HEK293 (cell line): ENCODE data around the gene PEX14.

Experiments used
- BCL11A ChIP-seq: fragments of 450-650 bp; formaldehyde crosslinking; IDR thresholded peaks from 2 replicates; pipeline ENCODE4 v1.5.1; 2016; ENCODE audit warnings: low read depth, missing biosample characterization, missing genetic modification characterization
- GFI1B ChIP-seq: fragments of 450-650 bp; formaldehyde crosslinking; IDR thresholded peaks from 2 replicates; pipeline ENCODE4 v1.5.1; 2016; ENCODE audit warnings: missing biosample characterization, missing genetic modification characterization
- MEIS1 ChIP-seq: sonication (generic); formaldehyde crosslinking; IDR thresholded peaks from 2 replicates; pipeline ENCODE4 v1.8.1; 2022; ENCODE audit warnings: missing genetic modification reagents, mild to moderate bottlenecking, borderline replicate concordance
- MYNN ChIP-seq: fragments of 450-650 bp; formaldehyde crosslinking; IDR thresholded peaks from 2 replicates; pipeline ENCODE4 v1.5.1; 2016; ENCODE audit warnings: missing biosample characterization, missing genetic modification characterization, borderline replicate concordance
- RBAK ChIP-seq: fragments of 450-650 bp; formaldehyde crosslinking; IDR thresholded peaks from 2 replicates; pipeline ENCODE4 v1.5.1; 2016; ENCODE audit warnings: missing biosample characterization, missing genetic modification characterization
- SETDB1 ChIP-seq: IDR thresholded peaks from one replicate; pipeline ENCODE4 v1.6.1; 2017; ENCODE audit warnings: mild to moderate bottlenecking, low read length, moderate library complexity, mixed read lengths; ENCODE audit not compliant: insufficient read length
- ZBTB17 ChIP-seq: fragments of 450-650 bp; formaldehyde crosslinking; IDR thresholded peaks from 2 replicates; pipeline ENCODE4 v1.5.1; 2016; ENCODE audit warnings: missing biosample characterization, missing genetic modification characterization
- ZBTB21 ChIP-seq: fragments of 450-650 bp; formaldehyde crosslinking; IDR thresholded peaks from 2 replicates; pipeline ENCODE4 v1.5.1; 2017; ENCODE audit warnings: missing biosample characterization, missing genetic modification characterization
- ZEB2 ChIP-seq: fragments of 450-650 bp; formaldehyde crosslinking; IDR thresholded peaks from 2 replicates; pipeline ENCODE4 v1.5.1; 2016; ENCODE audit warnings: missing biosample characterization, missing genetic modification characterization
- ZIC2 ChIP-seq: fragments of 450-650 bp; formaldehyde crosslinking; IDR thresholded peaks from 2 replicates; pipeline ENCODE4 v1.5.1; 2016; ENCODE audit warnings: missing biosample characterization, missing genetic modification characterization
- ZNF248 ChIP-seq: fragments of 450-650 bp; formaldehyde crosslinking; IDR thresholded peaks from 2 replicates; pipeline ENCODE4 v1.5.1; 2017; ENCODE audit warnings: missing biosample characterization, missing genetic modification characterization
- ZNF266 ChIP-seq: fragments of 450-650 bp; formaldehyde crosslinking; IDR thresholded peaks from 2 replicates; pipeline ENCODE4 v1.5.1; 2016; ENCODE audit warnings: missing biosample characterization, missing genetic modification characterization, low read depth
- ZNF274 ChIP-seq, 2 experiments: fragments of 200-500 bp in 1 of 2; fragments of 450-650 bp in 1 of 2; sonication (Bioruptor generic) in 1 of 2; formaldehyde crosslinking in 1 of 2; IDR thresholded peaks; 2 replicates each; pipeline versions ENCODE4 v1.5.1 to v1.6.1; 2014 to 2016; ENCODE audit warnings: borderline replicate concordance in 1 of 2, inconsistent platforms in 1 of 2, low read length in 1 of 2, missing biosample characterization in 1 of 2, missing genetic modification characterization in 1 of 2
- ZNF37A ChIP-seq: fragments of 450-650 bp; IDR thresholded peaks from 2 replicates; pipeline ENCODE4 v1.5.1; 2018; ENCODE audit warnings: missing biosample characterization, missing genetic modification characterization
- ZNF391 ChIP-seq: fragments of 450-650 bp; formaldehyde crosslinking; IDR thresholded peaks from 2 replicates; pipeline ENCODE4 v1.5.1; 2016; ENCODE audit warnings: low read depth, missing biosample characterization, missing genetic modification characterization, borderline replicate concordance
- ZNF529 ChIP-seq: fragments of 450-650 bp; formaldehyde crosslinking; IDR thresholded peaks from 2 replicates; pipeline ENCODE4 v1.5.1; 2017; ENCODE audit warnings: missing genetic modification characterization, missing biosample characterization; ENCODE audit not compliant: insufficient replicate concordance
- ZNF544 ChIP-seq: fragments of 450-650 bp; formaldehyde crosslinking; IDR thresholded peaks from 2 replicates; pipeline ENCODE4 v1.5.0; 2017; ENCODE audit warnings: missing biosample characterization, missing genetic modification characterization
- ZNF610 ChIP-seq: fragments of 450-650 bp; formaldehyde crosslinking; IDR thresholded peaks from 2 replicates; pipeline ENCODE4 v1.5.1; 2016; ENCODE audit warnings: missing biosample characterization, missing genetic modification characterization, borderline replicate concordance
- ZNF658 ChIP-seq: fragments of 450-650 bp; formaldehyde crosslinking; IDR thresholded peaks from 2 replicates; pipeline ENCODE4; 2016; ENCODE audit warnings: missing biosample characterization, missing genetic modification characterization
- ZNF660 ChIP-seq: fragments of 450-650 bp; IDR thresholded peaks from 2 replicates; pipeline ENCODE4 v1.5.1; 2018; ENCODE audit warnings: missing biosample characterization, mild to moderate bottlenecking, missing genetic modification characterization
- ZNF664 ChIP-seq: fragments of 450-650 bp; formaldehyde crosslinking; IDR thresholded peaks from 2 replicates; pipeline ENCODE4 v1.5.1; 2016; ENCODE audit warnings: missing biosample characterization, missing genetic modification characterization
- ZNF843 ChIP-seq: fragments of 450-650 bp; formaldehyde crosslinking; IDR thresholded peaks from 2 replicates; pipeline ENCODE4 v1.5.1; 2016; ENCODE audit warnings: missing biosample characterization, missing genetic modification characterization
- ZXDB ChIP-seq: fragments of 450-650 bp; formaldehyde crosslinking; IDR thresholded peaks from 2 replicates; pipeline ENCODE4 v1.5.1; 2016; ENCODE audit warnings: missing biosample characterization, missing genetic modification characterization
- TF ChIP-seq, protein P1 (sequence below): fragments of 450-650 bp; formaldehyde crosslinking; IDR thresholded peaks from 2 replicates; pipeline ENCODE4 v1.5.1; 2016; ENCODE audit warnings: missing biosample characterization, missing genetic modification characterization
- TF ChIP-seq, protein P2 (sequence below): fragments of 450-650 bp; formaldehyde crosslinking; conservative IDR thresholded peaks from 2 replicates; pipeline ENCODE4 v1.5.1; 2016; ENCODE audit warnings: low read depth, missing biosample characterization, missing genetic modification characterization
- TF ChIP-seq, protein P3 (sequence below): fragments of 450-650 bp; formaldehyde crosslinking; IDR thresholded peaks from 2 replicates; pipeline ENCODE4 v1.5.1; 2016; ENCODE audit warnings: missing biosample characterization, missing genetic modification characterization
- TF ChIP-seq, protein P4 (sequence below): fragments of 450-650 bp; formaldehyde crosslinking; IDR thresholded peaks from 2 replicates; pipeline ENCODE4 v1.5.1; 2017; ENCODE audit warnings: missing biosample characterization, mild to moderate bottlenecking, missing genetic modification characterization, moderate library complexity

The PEX14 gene

DNA sequence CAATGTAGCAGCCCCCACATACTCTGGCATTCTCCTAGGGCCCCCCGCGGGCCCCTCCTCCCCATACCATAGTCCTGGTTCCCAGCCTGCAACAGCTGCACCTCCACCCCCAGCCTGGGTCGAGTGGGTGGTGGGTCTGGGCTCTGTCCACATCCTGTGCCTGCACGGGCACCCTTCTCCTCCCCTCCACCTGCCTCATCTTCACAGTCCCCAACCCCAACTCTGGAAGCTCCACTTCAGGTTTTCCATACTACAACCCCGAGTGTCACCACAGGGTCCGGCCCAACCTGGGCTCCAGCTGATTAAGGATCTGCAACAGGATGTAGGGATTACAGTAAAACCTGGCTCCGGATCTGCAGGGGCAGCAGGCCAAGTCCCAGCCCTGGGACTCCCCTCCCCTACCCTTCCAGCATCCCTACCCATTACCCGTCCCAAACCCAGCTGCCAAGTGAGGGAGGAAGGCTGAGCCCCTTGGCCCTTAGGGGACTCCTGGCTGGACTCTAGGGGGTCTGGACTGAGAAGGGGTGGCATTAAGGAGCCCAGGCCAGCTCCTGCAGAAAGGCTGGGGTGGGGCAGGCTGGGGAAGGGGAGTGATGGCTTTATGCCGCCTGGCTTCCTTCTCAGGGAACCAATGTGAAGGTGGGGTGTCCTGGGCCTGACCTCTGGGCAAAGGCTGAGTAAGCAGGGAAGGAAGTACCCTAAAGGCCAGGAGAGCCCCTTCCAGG is 204.9 kb downstream of the PEX14 start (continued):
- TF ChIP-seq, protein P1, sequence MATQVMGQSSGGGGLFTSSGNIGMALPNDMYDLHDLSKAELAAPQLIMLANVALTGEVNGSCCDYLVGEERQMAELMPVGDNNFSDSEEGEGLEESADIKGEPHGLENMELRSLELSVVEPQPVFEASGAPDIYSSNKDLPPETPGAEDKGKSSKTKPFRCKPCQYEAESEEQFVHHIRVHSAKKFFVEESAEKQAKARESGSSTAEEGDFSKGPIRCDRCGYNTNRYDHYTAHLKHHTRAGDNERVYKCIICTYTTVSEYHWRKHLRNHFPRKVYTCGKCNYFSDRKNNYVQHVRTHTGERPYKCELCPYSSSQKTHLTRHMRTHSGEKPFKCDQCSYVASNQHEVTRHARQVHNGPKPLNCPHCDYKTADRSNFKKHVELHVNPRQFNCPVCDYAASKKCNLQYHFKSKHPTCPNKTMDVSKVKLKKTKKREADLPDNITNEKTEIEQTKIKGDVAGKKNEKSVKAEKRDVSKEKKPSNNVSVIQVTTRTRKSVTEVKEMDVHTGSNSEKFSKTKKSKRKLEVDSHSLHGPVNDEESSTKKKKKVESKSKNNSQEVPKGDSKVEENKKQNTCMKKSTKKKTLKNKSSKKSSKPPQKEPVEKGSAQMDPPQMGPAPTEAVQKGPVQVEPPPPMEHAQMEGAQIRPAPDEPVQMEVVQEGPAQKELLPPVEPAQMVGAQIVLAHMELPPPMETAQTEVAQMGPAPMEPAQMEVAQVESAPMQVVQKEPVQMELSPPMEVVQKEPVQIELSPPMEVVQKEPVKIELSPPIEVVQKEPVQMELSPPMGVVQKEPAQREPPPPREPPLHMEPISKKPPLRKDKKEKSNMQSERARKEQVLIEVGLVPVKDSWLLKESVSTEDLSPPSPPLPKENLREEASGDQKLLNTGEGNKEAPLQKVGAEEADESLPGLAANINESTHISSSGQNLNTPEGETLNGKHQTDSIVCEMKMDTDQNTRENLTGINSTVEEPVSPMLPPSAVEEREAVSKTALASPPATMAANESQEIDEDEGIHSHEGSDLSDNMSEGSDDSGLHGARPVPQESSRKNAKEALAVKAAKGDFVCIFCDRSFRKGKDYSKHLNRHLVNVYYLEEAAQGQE = no peak
- TF ChIP-seq GFI1B (no peak), SETDB1 (no peak), BCL11A (tag by site-specific recombination) (no peak), ZNF664 (tag by site-specific recombination) (no peak), ZNF529 (no peak), ZNF391 (peak; percentile 85; the same call in 1 of the 2 replicates), MEIS1 (CRISPR knock-in tag) (no peak), ZNF266 (tag by site-specific recombination) (no peak), ZBTB21 (tag by site-specific recombination) (no peak), ZNF37A (tag by site-specific recombination) (no peak), ZNF544 (tag by site-specific recombination) (no peak), ZEB2 (tag by site-specific recombination) (no peak), ZNF248 (tag by site-specific recombination) (no peak), ZBTB17 (tag by site-specific recombination) (peak; percentile 55), ZNF274 (IDR thresholded peaks at IDR 0.05; ENCODE audit: low read length) (no peak), ZNF274 (tag by site-specific recombination; IDR thresholded peaks at IDR 0.05; ENCODE audit: borderline replicate concordance) (no peak), ZNF658 (no peak), ZNF610 (tag by site-specific recombination) (no peak), ZXDB (peak; percentile 62), ZNF660 (no peak; the same call in 1 of the 2 replicates), ZIC2 (tag by site-specific recombination) (peak; percentile 77), MYNN (tag by site-specific recombination) (no peak), ZNF843 (tag by site-specific recombination) (0 out of 2 replicates have a peak, but pooled peaks have one; percentile 35), RBAK (tag by site-specific recombination) (no peak)
- TF ChIP-seq, protein P2, sequence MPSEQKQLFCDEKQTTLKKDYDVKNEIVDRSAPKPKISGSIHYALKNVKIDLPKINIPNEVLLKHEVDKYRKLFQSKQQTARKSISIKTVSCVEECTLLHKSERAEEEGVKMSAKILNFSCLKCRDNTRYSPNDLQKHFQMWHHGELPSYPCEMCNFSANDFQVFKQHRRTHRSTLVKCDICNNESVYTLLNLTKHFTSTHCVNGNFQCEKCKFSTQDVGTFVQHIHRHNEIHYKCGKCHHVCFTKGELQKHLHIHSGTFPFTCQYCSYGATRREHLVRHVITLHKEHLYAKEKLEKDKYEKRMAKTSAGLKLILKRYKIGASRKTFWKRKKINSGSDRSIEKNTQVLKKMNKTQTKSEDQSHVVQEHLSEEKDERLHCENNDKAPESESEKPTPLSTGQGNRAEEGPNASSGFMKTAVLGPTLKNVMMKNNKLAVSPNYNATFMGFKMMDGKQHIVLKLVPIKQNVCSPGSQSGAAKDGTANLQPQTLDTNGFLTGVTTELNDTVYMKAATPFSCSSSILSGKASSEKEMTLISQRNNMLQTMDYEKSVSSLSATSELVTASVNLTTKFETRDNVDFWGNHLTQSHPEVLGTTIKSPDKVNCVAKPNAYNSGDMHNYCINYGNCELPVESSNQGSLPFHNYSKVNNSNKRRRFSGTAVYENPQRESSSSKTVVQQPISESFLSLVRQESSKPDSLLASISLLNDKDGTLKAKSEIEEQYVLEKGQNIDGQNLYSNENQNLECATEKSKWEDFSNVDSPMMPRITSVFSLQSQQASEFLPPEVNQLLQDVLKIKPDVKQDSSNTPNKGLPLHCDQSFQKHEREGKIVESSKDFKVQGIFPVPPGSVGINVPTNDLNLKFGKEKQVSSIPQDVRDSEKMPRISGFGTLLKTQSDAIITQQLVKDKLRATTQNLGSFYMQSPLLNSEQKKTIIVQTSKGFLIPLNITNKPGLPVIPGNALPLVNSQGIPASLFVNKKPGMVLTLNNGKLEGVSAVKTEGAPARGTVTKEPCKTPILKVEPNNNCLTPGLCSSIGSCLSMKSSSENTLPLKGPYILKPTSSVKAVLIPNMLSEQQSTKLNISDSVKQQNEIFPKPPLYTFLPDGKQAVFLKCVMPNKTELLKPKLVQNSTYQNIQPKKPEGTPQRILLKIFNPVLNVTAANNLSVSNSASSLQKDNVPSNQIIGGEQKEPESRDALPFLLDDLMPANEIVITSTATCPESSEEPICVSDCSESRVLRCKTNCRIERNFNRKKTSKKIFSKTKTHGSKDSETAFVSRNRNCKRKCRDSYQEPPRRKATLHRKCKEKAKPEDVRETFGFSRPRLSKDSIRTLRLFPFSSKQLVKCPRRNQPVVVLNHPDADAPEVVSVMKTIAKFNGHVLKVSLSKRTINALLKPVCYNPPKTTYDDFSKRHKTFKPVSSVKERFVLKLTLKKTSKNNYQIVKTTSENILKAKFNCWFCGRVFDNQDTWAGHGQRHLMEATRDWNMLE (tag by site-specific recombination) = no peak
- TF ChIP-seq, protein P3, sequence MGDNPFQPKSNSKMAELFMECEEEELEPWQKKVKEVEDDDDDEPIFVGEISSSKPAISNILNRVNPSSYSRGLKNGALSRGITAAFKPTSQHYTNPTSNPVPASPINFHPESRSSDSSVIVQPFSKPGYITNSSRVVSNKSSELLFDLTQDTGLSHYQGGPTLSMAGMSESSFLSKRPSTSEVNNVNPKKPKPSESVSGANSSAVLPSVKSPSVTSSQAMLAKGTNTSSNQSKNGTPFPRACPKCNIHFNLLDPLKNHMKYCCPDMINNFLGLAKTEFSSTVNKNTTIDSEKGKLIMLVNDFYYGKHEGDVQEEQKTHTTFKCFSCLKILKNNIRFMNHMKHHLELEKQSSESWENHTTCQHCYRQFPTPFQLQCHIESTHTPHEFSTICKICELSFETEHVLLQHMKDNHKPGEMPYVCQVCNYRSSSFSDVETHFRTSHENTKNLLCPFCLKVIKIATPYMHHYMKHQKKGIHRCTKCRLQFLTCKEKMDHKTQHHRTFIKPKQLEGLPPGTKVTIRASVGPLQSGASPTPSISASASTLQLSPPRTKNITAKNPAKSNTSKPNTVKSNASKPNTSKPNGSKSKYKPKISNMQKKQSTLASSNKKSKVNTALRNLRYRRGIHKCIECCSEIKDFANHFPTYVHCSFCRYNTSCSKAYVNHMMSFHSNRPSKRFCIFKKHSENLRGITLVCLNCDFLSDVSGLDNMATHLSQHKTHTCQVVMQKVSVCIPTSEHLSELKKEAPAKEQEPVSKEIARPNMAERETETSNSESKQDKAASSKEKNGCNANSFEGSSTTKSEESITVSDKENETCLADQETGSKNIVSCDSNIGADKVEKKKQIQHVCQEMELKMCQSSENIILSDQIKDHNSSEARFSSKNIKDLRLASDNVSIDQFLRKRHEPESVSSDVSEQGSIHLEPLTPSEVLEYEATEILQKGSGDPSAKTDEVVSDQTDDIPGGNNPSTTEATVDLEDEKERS = no peak
- TF ChIP-seq, protein P4, sequence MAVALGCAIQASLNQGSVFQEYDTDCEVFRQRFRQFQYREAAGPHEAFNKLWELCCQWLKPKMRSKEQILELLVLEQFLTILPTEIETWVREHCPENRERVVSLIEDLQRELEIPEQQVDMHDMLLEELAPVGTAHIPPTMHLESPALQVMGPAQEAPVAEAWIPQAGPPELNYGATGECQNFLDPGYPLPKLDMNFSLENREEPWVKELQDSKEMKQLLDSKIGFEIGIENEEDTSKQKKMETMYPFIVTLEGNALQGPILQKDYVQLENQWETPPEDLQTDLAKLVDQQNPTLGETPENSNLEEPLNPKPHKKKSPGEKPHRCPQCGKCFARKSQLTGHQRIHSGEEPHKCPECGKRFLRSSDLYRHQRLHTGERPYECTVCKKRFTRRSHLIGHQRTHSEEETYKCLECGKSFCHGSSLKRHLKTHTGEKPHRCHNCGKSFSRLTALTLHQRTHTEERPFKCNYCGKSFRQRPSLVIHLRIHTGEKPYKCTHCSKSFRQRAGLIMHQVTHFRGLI = peak; percentile 78
